ENCODE data around the gene IGLL1. TPM values are rescaled to one million over a fixed set of nuclear protein-coding genes. Genes with fewer than 3 reads are reported as not detected.
"Not testable (repeated sequence)": the region's sequence is repeated elsewhere in the genome, so short reads cannot be mapped to it uniquely, and the experiment has no call there.

Gene IGLL1
- total and polyA plus RNA-seq, 2 donors (not counting 1 experiment from before 2014, with no cell fraction given): not detected

DNA sequence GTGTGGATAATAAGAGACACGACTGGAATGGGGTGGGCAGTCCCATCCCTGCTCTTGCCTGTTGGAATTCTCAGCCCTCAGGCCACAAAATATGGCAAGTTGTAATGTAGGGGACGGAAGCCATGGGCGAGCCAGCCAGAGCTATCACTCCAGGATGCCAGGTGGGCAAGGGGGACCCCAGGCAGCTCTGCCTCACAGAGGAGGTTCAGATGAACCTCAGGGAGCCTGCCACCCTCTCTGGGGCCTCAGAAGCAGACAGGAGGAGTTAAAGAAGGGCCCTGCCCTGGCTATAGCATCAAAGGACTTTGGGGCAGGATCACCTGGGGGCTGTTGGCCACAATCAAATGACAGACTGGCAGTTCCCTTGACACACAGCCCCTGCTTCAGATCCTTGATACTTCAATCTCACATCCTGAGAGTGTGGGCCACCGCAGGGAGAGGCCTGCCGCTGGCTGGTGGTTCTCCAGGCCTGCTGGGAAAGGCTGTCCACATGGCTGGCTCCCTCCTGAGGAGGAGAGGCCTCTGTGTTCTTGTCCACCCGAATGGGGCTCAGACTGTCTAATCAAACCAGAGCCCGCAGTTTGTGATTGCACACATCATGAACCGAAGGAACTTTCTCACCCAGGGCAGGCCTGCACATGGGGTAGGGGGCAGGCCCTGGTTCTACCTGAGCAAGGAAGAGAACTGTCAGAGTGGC lies 31.4 kb downstream of the IGLL1 start:
- Histone ChIP-seq H4K20me1 (ENCODE audit: control insufficient read depth, insufficient read depth, low read length, poor library complexity, severe bottlenecking) (no peaks in the 10 kb centered on the region), H3K4me3 (ENCODE audit: control extremely low read depth in 1 of 5, extremely low read depth in 1 of 5, insufficient read depth in 1 of 5, low read depth in 2 of 5, low read length in 4 of 5) (no peak overlapping the region), H3K79me2 (ENCODE audit: control insufficient read depth, insufficient read depth, low read length) (no peaks in the 10 kb centered on the region), H3K27me3 (replicated peaks in 1 of 4; ENCODE audit: control extremely low read depth in 1 of 4, control insufficient read depth in 3 of 4, insufficient read depth in 4 of 4, low read length in 3 of 4) (peaks cover 0 to 2% (median 0%) of the 10 kb centered on the region in 4 experiments), H3K27ac (ENCODE audit: low read length in 2 of 2) (no peak overlapping the region), H3K9me3 (ENCODE audit: control extremely low read depth in 1 of 3, control insufficient read depth in 2 of 3, insufficient read depth in 1 of 3, low read length in 2 of 3) (peaks cover 0 to 16% (median 6%) of the 10 kb centered on the region in 3 donors), H2AFZ (ENCODE audit: insufficient read depth, low read depth, low read length, poor library complexity, severe bottlenecking) (no peak overlapping the region), H3K36me3 (replicated peaks in 1 of 2; ENCODE audit: control extremely low read depth in 1 of 2, control insufficient read depth in 1 of 2, extremely low read depth in 1 of 2, insufficient read depth in 2 of 2, low read length in 1 of 2) (no peaks in the 10 kb centered on the region), H3K9ac (ENCODE audit: low read length) (no peak overlapping the region), H3K4me2 (replicated peaks; ENCODE audit: low read depth, low read length, poor library complexity, severe bottlenecking) (no peak overlapping the region), H3K4me1 (ENCODE audit: control insufficient read depth in 2 of 2, insufficient read depth in 2 of 2, low read length in 2 of 2) (no peaks in the 10 kb centered on the region)
- no peak overlapping the region for H3K4me3 Mint-ChIP-seq
- H3K27ac Mint-ChIP-seq: no peak overlapping the region
- ChIA-PET POLR2A (no interaction called here), CTCF (no interaction called here)
- TF ChIP-seq, protein P1, sequence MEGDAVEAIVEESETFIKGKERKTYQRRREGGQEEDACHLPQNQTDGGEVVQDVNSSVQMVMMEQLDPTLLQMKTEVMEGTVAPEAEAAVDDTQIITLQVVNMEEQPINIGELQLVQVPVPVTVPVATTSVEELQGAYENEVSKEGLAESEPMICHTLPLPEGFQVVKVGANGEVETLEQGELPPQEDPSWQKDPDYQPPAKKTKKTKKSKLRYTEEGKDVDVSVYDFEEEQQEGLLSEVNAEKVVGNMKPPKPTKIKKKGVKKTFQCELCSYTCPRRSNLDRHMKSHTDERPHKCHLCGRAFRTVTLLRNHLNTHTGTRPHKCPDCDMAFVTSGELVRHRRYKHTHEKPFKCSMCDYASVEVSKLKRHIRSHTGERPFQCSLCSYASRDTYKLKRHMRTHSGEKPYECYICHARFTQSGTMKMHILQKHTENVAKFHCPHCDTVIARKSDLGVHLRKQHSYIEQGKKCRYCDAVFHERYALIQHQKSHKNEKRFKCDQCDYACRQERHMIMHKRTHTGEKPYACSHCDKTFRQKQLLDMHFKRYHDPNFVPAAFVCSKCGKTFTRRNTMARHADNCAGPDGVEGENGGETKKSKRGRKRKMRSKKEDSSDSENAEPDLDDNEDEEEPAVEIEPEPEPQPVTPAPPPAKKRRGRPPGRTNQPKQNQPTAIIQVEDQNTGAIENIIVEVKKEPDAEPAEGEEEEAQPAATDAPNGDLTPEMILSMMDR (IDR thresholded peaks at IDR 0.05): no peak
- no peak for TF ChIP-seq EZH2 (IDR thresholded peaks at IDR 0.05; ENCODE audit: borderline replicate concordance, insufficient read depth, low read depth, low read length, poor library complexity, severe bottlenecking)
- ATAC-seq (ENCODE audit: low read depth) (no peak), DNase-seq (no peak)
- 92% methylated on average over 7 of the region's 8 CpGs for WGBS (ENCODE audit: insufficient coverage)
- intact Hi-C loops (cut with micrococcal nuclease): loop anchor here (10.0 kb wide), 1 partner anchor 406 kb away; no protein-coding TSS in a partner anchor
- H3K4me1 Mint-ChIP-seq: no peaks in the 10 kb centered on the region
- H3K27me3 Mint-ChIP-seq: no peaks in the 10 kb centered on the region
- no peaks in the 10 kb centered on the region for H3K9me3 Mint-ChIP-seq (ENCODE audit: insufficient read depth)

DNA sequence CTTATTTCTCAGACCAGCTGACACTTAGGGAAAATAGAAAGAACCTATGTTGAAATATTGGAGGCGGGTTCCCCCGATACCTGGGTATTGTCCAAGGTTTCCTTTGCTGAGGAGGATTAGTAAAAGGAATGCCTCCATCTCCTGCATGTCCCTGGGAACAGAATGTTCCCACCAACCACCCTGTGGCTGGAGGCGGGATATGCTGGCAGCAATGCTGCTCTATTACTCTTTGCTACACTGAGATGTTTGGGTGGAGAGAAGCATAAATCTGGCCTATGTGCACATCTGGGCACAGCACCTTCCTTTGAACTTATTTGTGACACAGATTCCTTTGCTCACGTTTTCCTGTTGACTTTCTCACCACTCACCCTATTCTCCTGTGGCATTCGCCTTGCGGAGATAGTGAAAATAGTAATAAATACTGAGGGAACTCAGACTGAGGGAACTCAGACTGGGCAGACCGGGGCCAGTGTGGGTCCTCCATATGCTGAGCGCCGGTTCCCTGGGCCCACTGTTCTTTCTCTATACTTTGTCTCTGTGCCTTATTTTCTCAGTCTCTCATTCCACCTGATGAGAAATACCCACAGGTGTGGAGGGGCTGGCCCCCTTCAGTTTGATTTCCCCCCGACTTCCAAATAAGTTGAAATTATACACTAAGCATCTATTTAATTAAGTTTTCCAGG lies 32.1 kb downstream of the IGLL1 start:
- Histone ChIP-seq H4K20me1 (ENCODE audit: control insufficient read depth, insufficient read depth, low read length, poor library complexity, severe bottlenecking) (no peaks in the 10 kb centered on the region), H3K4me3 (ENCODE audit: control extremely low read depth in 1 of 5, extremely low read depth in 1 of 5, insufficient read depth in 1 of 5, low read depth in 2 of 5, low read length in 4 of 5) (no peak overlapping the region), H3K4me2 (replicated peaks; ENCODE audit: low read depth, low read length, poor library complexity, severe bottlenecking) (no peak overlapping the region), H3K27me3 (replicated peaks in 1 of 4; ENCODE audit: control extremely low read depth in 1 of 4, control insufficient read depth in 3 of 4, insufficient read depth in 4 of 4, low read length in 3 of 4) (peaks cover 0 to 2% (median 0%) of the 10 kb centered on the region in 4 experiments), H2AFZ (ENCODE audit: insufficient read depth, low read depth, low read length, poor library complexity, severe bottlenecking) (no peak overlapping the region), H3K36me3 (replicated peaks in 1 of 2; ENCODE audit: control extremely low read depth in 1 of 2, control insufficient read depth in 1 of 2, extremely low read depth in 1 of 2, insufficient read depth in 2 of 2, low read length in 1 of 2) (no peaks in the 10 kb centered on the region), H3K79me2 (ENCODE audit: control insufficient read depth, insufficient read depth, low read length) (no peaks in the 10 kb centered on the region), H3K9me3 (ENCODE audit: control extremely low read depth in 1 of 3, control insufficient read depth in 2 of 3, insufficient read depth in 1 of 3, low read length in 2 of 3) (peaks cover 0 to 16% (median 6%) of the 10 kb centered on the region in 3 donors), H3K4me1 (ENCODE audit: control insufficient read depth in 2 of 2, insufficient read depth in 2 of 2, low read length in 2 of 2) (no peaks in the 10 kb centered on the region), H3K9ac (ENCODE audit: low read length) (no peak overlapping the region), H3K27ac (ENCODE audit: low read length in 2 of 2) (no peak overlapping the region)
- no CpG with 5 or more reads among the region's 10 CpGs for WGBS (ENCODE audit: insufficient coverage)
- Mint-ChIP-seq H3K4me1 (no peaks in the 10 kb centered on the region), H3K9me3 (ENCODE audit: insufficient read depth) (no peaks in the 10 kb centered on the region), H3K4me3 (no peak overlapping the region), H3K27me3 (no peaks in the 10 kb centered on the region), H3K27ac (no peak overlapping the region)
- ChIA-PET CTCF (no interaction called here), POLR2A (no interaction called here)
- no peak for DNase-seq
- intact Hi-C loops (cut with micrococcal nuclease): loop anchor here (10.0 kb wide), 1 partner anchor 407 kb away; no protein-coding TSS in a partner anchor
- no peak for ATAC-seq (ENCODE audit: low read depth)
- TF ChIP-seq, protein P1 (IDR thresholded peaks at IDR 0.05): no peak
- TF ChIP-seq EZH2 (IDR thresholded peaks at IDR 0.05; ENCODE audit: borderline replicate concordance, insufficient read depth, low read depth, low read length, poor library complexity, severe bottlenecking): no peak

DNA sequence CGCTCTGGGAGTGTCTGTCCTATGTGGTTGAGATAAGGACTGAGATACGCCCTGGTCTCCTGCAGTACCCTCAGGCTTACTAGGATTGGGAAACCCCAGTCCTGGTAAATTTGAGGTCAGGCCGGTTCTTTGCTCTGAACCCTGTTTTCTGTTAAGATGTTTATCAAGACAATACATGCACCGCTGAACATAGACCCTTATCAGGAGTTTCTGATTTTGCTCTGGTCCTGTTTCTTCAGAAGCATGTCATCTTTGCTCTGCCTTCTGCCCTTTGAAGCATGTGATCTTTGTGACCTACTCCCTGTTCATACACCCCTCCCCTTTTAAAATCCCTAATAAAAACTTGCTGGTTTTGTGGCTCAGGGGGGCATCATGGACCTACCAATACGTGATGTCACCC lies 32.7 kb downstream of the IGLL1 start:
- intact Hi-C loops (cut with micrococcal nuclease): loop anchor here (10.0 kb wide), 1 partner anchor 407 kb away; no protein-coding TSS in a partner anchor

More for the DNA sequence above, 32.7 kb downstream of the IGLL1 start:
- H3K27ac Mint-ChIP-seq; H2AFZ ChIP-seq (ENCODE audit: insufficient read depth, low read depth, low read length, poor library complexity, severe bottlenecking); H3K9me3 Mint-ChIP-seq (ENCODE audit: insufficient read depth); H4K20me1 ChIP-seq (ENCODE audit: control insufficient read depth, insufficient read depth, low read length, poor library complexity, severe bottlenecking); H3K4me2 ChIP-seq (replicated peaks; ENCODE audit: low read depth, low read length, poor library complexity, severe bottlenecking); H3K27me3 ChIP-seq (replicated peaks in 1 of 4; ENCODE audit: control extremely low read depth in 1 of 4, control insufficient read depth in 3 of 4, insufficient read depth in 4 of 4, low read length in 3 of 4); POLR2A ChIA-PET; H3K4me1 Mint-ChIP-seq; H3K27me3 Mint-ChIP-seq; H3K4me3 ChIP-seq (ENCODE audit: control extremely low read depth in 1 of 5, extremely low read depth in 1 of 5, insufficient read depth in 1 of 5, low read depth in 2 of 5, low read length in 4 of 5); H3K4me1 ChIP-seq (ENCODE audit: control insufficient read depth in 2 of 2, insufficient read depth in 2 of 2, low read length in 2 of 2); H3K4me3 Mint-ChIP-seq; H3K27ac ChIP-seq (ENCODE audit: low read length in 2 of 2); H3K36me3 ChIP-seq (replicated peaks in 1 of 2; ENCODE audit: control extremely low read depth in 1 of 2, control insufficient read depth in 1 of 2, extremely low read depth in 1 of 2, insufficient read depth in 2 of 2, low read length in 1 of 2); DNase-seq; CTCF ChIA-PET; H3K79me2 ChIP-seq (ENCODE audit: control insufficient read depth, insufficient read depth, low read length); H3K9ac ChIP-seq (ENCODE audit: low read length); ATAC-seq (ENCODE audit: low read depth): not testable (repeated sequence)
- 93% methylated on average over 4 of the region's 5 CpGs for WGBS (ENCODE audit: insufficient coverage)
- peaks cover 0 to 16% (median 6%) of the 10 kb centered on the region in 3 donors for H3K9me3 ChIP-seq (ENCODE audit: control extremely low read depth in 1 of 3, control insufficient read depth in 2 of 3, insufficient read depth in 1 of 3, low read length in 2 of 3)

Data from B cell (primary cell).